Stimulated activated CD4-positive, alpha-beta T cell treated with anti-CD3 and anti-CD28 coated beads, Interleukin-12 subunit alpha, Interleukin-12 subunit beta, amount 100 ng/mL, for 24 hours (primary cell): ENCODE measurements around the gene ANO5.

ENCODE experiments used
- DNase-seq, 2 experiments: peaks; one replicate each; pipeline ENCODE4 v3.0.0-alpha.2; 2020; ENCODE audit warnings: low read depth in 2 of 2

ANO5 gene

GRCh38 chr11:22331771-22332170 is 138.9 kb downstream of the ANO5 start:
- DNase-seq = no peak
